ENCODE results near the gene SYNGR1.

SYNGR1 gene

DNA sequence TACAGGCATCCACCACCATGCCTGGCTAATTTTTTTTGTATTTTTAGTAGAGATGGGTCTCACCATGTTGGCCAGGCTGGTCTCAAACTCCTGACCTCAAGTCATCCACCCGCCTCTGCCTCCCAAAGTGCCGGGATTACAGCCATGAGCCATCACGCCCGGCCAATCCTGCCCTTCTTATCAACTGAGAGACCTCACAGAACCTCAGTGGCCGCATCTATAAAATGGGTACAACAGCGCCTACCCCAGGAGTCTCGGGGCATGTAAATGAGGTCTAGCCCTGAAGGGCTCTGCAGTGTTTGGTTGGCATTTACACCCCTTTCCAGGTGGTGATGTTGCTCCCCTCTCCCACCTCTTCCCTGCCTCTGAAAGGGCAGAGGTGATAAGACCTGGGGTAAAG lies 11.7 kb downstream of the SYNGR1 start:
- in situ Hi-C loops (cut with HindIII; ENCODE audit: low pct_ligation_motif_present, low pct_unique_long_range_greater_than_20kb, low sequenced_read_pairs), result no loop called here
- no peak for DNase-seq

DNA sequence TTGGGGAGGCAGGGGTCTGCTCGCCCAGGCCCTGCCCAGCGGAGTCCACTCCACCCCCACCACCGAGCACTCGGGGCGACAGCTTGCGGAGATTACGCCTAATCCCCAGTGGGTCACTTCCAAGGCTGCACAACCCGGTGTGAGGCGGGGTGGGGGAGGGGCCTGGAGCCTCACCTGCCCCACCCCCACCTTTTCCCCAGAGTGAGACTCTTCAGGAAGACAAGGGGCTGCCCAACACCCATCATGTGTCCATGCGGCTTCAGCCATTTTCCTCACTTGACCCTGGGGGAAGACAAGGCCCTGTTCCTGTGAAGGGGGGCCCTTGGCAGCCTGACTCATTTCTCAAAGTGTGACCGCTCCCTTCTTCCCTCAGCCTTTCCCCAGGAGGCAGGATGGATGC lies 12.5 kb downstream of the SYNGR1 start:
- in situ Hi-C loops (cut with HindIII; ENCODE audit: low pct_ligation_motif_present, low pct_unique_long_range_greater_than_20kb, low sequenced_read_pairs), result no loop called here

DNA sequence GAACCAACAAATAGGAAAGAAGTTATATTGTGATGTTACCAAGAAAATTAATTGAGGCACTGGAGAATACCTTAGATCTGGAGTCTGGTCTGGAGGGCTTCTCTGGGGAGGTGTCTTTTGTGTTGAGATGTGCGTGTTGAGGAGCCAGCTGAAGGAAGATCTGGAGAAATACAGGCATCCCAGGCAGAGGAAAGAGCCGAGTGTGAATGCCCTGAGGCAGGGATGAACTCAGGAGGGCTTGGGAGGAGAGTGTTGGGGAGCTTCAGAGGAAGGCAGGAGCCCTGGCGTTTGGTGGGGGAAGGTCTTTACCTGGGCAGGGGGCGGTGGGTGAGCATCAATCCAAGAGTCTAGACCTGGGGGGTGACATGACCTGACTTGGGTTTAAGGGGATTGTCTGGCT lies 13.1 kb downstream of the SYNGR1 start:
- DNase-seq, result no peak
- in situ Hi-C loops (cut with HindIII; ENCODE audit: low pct_ligation_motif_present, low pct_unique_long_range_greater_than_20kb, low sequenced_read_pairs), result no loop called here

More for the DNA sequence above, 12.5 kb downstream of the SYNGR1 start:
- no peak for DNase-seq

DNA sequence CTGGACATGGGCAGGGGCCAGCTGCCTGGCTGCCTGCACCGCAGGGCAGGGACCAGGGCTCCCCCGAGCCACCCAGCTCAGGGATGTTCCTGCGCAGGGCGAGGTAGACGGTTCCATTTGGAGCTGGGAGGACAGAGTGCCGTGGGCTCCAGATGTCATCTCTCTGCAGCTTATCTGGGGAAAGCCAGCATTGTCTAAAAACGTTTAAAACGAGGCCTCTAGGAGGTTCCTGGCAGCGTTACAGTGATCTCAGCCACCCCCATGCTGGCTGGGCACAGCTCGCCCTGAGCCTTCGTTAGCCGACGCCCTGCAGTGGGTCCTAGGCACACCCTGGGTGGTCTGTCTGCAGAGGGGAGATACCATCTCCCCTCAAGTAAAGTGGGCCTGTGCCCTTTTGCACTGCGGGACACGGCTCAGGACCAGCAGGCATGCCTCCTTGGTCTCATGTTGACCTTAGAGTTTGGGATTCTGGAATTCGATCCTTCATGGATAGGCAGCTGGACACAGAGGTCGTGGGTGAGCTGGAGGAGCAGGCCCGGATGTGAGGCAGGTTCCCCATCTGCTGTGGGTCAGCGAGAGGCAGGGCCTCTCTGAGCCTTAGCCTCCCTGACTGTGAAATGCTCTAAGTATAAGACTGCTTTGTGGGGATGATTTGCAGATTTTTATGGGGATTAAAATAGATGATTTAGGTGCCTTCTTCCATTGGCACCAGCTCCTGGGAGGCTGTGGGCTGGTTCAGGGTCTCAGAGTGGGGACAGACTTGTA lies 14.1 kb downstream of the SYNGR1 start:
- DNase-seq, result no peak
- in situ Hi-C loops (cut with HindIII; ENCODE audit: low pct_ligation_motif_present, low pct_unique_long_range_greater_than_20kb, low sequenced_read_pairs), result no loop called here

DNA sequence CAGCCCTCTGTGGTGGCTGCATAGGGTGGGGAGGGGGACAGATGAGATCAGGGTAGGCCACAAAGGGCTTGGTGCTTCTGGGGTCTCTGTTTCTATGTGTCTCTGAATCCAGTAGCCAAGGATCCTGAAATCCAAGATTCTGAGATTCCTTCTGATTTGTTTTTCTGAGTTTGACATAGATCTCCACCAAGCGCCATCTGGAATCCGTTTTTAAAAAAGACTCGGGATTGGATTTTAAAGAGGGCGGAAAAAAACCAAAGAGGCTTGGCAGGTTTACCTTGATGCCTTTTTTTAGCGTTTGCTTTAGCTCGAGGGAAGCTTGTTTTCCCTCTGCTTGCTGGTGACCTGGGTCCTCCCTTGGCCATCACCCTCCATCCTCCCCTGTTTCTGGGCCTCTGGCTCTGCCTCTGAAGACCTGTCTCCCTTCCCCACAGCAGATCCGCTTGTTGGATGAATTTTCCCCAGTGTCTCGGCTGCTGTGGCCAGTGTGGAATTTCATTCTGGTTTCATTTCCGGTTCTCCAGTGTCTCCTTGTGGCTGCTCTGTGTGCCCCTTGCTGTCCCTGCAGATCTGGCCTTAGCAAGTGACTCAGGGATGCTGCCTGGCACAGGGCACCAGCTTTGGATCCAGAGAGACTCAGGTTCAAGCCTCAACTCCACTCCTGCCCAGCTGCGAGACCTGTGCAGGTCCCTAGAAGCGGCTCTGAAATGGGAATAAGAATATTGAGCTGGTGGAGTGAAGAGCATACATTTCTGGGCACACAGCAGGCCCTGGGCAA lies 15.1 kb downstream of the SYNGR1 start:
- in situ Hi-C loops (cut with HindIII; ENCODE audit: low pct_ligation_motif_present, low pct_unique_long_range_greater_than_20kb, low sequenced_read_pairs), result no loop called here
- DNase-seq, result no peak

GRCh38 chr22:39365492-39365780 lies 15.6 kb downstream of the SYNGR1 start:
- DNase-seq, result no peak
- in situ Hi-C loops (cut with HindIII; ENCODE audit: low pct_ligation_motif_present, low pct_unique_long_range_greater_than_20kb, low sequenced_read_pairs), result no loop called here

DNA sequence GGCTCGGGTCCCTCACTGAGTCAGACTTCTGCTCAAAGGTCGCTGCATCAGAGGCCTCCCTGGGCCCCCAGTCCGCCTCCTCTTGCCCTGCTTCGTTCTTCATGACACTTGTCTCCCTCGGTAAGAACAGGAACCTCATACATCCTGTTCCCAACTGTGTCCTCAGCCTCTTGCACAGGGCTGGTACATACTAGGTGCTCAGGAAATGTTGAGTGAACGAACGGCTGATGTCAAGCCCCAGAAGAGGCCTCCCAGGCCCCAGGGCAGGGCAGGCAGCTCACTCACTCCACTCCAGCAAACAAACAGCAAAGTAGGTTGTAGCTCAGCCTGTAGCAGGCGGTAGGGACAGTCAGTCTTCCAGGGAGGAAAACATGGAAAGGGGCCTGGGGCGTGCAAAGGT lies 17.2 kb downstream of the SYNGR1 start:
- DNase-seq, result no peak
- in situ Hi-C loops (cut with HindIII; ENCODE audit: low pct_ligation_motif_present, low pct_unique_long_range_greater_than_20kb, low sequenced_read_pairs), result no loop called here

DNA sequence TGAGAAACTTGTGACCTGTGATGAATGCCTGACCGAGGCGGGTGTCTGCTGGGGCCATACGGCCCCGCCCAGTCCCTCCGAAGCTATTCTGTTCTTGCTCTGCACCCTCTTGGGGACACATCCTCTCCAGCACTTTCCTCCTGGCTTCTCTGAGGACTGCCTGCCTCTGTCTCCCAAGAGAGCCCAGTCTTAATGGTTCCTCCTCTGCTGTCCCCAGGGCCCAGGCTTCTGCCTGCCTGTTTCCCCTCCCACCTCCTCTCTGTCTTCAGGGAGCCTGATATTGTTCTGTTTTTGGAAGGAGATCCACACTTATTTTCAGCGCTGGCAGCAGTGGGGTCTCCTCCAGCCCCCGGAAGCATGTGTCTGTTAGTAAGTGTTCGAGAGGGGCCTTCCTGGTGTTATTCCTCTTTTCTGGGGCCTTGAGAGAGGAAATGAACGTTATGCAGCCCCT lies 18.7 kb downstream of the SYNGR1 start:
- in situ Hi-C loops (cut with HindIII; ENCODE audit: low pct_ligation_motif_present, low pct_unique_long_range_greater_than_20kb, low sequenced_read_pairs), result no loop called here
- no peak for DNase-seq

GRCh38 chr22:39369186-39369585 lies 19.4 kb downstream of the SYNGR1 start:
- in situ Hi-C loops (cut with HindIII; ENCODE audit: low pct_ligation_motif_present, low pct_unique_long_range_greater_than_20kb, low sequenced_read_pairs), result no loop called here
- DNase-seq, result no peak

DNA sequence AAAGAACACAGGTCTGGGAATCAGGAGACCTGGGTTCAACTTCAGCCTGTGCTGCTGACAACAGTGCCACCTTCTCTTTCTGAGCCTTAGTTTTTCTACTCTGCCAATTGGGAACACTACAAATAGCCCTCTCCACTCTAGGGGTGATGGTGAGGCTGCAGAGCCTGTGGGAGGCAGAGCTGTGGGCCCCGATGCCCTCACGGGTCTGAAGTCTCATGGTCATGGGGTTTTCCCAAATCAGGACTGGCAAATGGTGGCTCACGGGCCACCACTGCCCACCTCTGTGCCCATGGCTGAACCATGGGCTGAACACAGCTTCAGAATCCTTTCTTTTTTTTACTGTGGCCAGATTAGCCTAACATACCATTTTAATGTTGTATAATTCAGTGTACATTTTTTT lies 19.8 kb downstream of the SYNGR1 start:
- DNase-seq, result no peak
- in situ Hi-C loops (cut with HindIII; ENCODE audit: low pct_ligation_motif_present, low pct_unique_long_range_greater_than_20kb, low sequenced_read_pairs), result no loop called here

GRCh38 chr22:39371732-39372131 lies 21.9 kb downstream of the SYNGR1 start:
- in situ Hi-C loops (cut with HindIII; ENCODE audit: low pct_ligation_motif_present, low pct_unique_long_range_greater_than_20kb, low sequenced_read_pairs), result no loop called here
- no peak for DNase-seq

GRCh38 chr22:39374191-39374590 lies 24.4 kb downstream of the SYNGR1 start:
- DNase-seq, result no peak
- in situ Hi-C loops (cut with HindIII; ENCODE audit: low pct_ligation_motif_present, low pct_unique_long_range_greater_than_20kb, low sequenced_read_pairs), result no loop called here

DNA sequence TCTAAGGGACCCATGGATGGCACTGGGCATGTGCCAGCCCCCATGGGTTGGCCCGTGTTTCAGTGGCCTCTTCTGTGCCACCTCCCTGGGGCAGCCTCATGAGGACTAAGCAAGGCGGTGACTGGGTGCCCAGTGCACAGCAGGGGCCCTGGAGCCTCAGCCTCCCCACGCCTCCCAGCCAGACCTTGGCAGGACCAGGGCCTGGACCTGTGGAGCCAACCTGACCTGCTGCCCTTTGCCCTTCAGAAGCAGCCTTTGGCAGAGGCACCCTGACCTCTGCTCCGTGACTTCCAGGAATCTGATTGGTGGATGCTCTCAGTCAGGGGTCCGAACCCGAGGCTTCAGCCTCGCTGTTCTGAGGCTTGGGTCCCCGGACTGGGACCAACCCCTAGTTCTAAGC lies 25.0 kb downstream of the SYNGR1 start:
- DNase-seq, result no peak
- in situ Hi-C loops (cut with HindIII; ENCODE audit: low pct_ligation_motif_present, low pct_unique_long_range_greater_than_20kb, low sequenced_read_pairs), result loop anchor here (25.0 kb wide), 1 partner anchor 112 kb away; no protein-coding TSS in a partner anchor

DNA sequence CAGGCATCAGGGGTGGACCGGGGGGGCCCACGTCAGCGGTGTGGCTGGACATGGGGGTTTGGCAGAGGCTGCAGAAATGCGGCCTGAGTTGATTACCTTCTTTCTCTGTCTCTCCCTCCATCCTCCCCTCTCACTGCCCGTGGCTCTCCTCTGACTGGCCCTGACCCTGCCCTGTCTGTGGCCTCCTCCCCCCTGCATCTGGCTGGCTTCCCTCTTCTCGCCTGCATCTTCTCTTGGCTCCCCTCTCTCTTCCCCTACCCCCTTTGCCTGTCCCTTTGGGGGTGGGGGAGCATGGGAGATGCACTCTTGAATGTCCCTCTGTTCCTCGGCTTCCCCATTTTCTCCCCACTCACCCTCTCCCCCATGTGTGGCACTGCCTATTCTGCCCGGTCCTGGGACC lies 25.9 kb downstream of the SYNGR1 start:
- in situ Hi-C loops (cut with HindIII; ENCODE audit: low pct_ligation_motif_present, low pct_unique_long_range_greater_than_20kb, low sequenced_read_pairs), result loop anchor here (25.0 kb wide), 1 partner anchor 112 kb away; no protein-coding TSS in a partner anchor
- DNase-seq, result no peak

DNA sequence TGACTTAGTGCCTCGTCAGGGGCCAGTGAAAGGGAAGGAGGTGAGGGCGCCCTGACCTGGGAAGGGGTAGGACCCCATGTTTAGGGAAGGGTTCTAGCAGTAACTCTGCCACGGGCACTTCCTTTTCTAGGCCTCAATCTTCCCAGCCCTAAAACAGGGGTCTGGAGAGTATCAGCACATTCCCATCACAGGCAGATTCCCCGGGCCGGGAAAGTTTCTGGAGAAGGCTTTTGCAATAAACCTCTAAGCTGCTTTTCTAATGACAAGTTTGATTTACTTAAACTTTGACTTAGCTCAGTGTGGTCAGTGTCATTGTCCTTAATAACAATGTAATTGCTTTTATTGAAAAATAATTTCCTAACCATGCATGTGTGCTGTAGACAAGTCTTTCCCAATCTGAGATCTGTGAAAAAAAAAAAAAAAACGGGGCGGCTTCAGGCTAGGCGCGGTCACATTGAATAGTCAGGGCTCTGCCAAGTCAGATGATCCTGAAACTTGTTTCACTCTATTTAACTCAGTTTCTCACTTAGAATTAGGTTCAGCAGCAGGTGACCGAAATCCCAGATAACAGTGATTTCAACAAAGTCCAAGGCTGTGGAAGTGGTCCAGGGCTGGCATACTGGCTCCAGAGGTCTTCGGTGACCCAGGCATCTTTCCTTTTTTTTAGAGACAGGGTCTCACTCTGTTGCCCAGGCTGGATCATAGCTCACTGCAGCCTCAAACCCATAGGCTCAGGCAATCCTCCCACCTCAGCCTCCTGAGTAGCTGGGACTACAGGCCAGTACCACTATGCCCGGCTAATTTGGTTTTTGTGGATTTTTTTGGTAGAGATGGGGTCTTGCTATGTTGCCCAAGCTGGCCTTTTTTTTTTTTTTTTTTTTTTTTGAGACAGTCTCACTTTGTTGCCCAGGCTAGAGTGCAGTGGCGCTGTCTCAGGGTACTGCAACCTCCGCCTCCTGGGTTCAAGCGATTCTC lies 30.3 kb downstream of the SYNGR1 start:
- DNase-seq, result no peak
- in situ Hi-C loops (cut with HindIII; ENCODE audit: low pct_ligation_motif_present, low pct_unique_long_range_greater_than_20kb, low sequenced_read_pairs), result loop anchor here (25.0 kb wide), 1 partner anchor 107 kb away; no protein-coding TSS in a partner anchor

DNA sequence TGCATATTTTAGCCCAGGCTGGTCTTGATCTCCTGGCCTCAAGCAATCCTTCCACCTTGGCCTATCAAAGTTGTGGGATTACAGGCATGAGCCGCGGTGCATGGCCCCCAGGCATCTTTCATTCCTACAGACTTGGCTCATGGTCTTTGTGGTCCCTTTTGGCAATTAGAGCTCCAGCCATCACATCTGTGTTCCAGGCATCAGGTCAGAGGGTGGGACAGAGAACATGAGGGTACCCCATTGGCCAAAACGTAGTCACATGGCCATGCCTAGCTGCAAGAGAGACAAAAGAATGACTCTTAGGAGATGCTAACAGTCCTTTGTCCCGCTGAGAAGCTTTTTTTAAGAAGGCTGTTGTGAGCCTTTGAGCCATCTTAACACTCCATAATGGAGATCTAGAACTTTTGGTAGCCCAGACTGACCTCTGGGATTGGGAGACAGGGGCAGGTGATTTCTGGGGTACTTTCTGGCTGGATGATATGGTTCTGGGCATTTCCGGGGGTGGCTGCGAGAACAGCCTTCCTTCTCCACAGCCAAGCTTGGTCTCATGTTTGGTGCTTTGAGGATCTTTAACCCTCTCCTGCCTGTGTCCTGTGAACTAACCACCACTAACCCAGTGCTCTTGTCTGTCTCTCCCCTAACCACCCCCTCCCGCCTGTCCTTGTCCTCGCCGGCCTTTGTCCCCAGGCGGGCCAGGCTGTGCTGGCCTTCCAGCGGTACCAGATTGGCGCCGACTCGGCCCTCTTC lies 31.4 kb downstream of the SYNGR1 start:
- no peak for DNase-seq
- in situ Hi-C loops (cut with HindIII; ENCODE audit: low pct_ligation_motif_present, low pct_unique_long_range_greater_than_20kb, low sequenced_read_pairs), result loop anchor here (25.0 kb wide), 1 partner anchor 106 kb away; no protein-coding TSS in a partner anchor

- DNase-seq, result no peak
- in situ Hi-C loops (cut with HindIII; ENCODE audit: low pct_ligation_motif_present, low pct_unique_long_range_greater_than_20kb, low sequenced_read_pairs), result loop anchor here (25.0 kb wide), 1 partner anchor 105 kb away; no protein-coding TSS in a partner anchor
Measured at GRCh38 chr22:39381930-39382329, 32.1 kb downstream of the SYNGR1 start.

DNA sequence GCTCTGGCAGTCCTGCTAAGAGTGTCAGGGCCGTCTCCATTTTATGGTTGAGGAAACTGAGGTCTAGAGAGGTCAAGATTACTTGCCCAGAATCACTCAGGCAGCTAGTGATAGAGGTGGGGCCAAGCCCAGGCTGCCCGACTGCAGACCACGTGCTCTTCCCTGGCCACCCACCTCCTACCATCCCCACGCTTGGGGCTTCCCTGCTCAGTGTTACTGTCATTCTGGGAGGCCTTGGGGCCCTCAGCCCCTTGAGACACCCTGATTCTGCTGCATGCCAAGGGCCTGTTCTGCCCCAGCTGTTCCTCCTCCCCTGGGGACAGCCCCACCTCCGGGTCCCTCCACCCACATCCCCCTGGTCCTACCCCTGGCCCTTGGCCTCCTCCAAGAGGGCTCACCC lies 32.6 kb downstream of the SYNGR1 start:
- in situ Hi-C loops (cut with HindIII; ENCODE audit: low pct_ligation_motif_present, low pct_unique_long_range_greater_than_20kb, low sequenced_read_pairs), result loop anchor here (25.0 kb wide), 1 partner anchor 105 kb away; no protein-coding TSS in a partner anchor
- DNase-seq, result no peak

Measured in ACHN (cell line).